Measurements from ENCODE around the gene ANKDD1A.

Gene ANKDD1A

DNA sequence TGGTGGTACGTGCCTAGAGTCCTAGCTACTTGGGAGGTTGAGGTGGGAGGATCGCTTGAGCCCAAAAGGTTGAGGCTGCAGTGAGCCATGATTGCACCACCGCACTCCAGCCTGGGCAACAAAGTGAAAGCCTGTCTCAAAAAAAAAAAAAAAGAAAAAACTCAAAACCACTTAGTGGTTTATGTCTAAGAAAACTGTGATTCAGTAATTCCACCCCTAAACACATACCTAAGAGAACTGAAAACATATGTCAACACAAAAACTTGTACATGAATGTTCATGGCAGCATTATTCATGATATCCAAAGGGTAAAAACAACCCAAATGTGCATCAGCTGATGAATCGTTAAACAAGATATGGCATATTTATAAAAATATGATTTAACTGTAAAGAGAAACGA is 63.7 kb downstream of the ANKDD1A start:
- DNase-seq: no peak

DNA sequence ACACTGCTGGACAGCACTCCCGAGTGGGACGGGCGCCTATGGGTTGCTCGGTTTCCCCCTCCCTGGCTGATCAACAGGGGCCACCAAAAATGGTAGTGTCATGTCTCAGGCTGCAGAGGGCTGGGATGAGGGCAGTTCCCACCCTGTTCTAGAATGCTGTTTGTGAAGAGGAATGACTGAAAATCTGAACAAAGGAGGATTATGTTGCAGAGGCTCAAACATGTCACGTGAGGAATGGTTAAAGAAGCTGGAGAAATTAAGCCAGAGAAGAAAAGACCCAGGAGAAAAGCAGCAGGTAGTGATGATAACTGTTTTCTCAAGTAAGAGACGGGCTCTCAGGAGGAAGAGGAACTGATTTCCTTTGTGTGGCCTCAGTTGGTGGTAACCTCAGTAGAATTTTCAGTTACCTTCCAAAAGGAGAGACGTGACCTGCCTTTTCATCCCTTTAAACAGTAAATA is 67.6 kb downstream of the ANKDD1A start:
- DNase-seq: no peak

DNA sequence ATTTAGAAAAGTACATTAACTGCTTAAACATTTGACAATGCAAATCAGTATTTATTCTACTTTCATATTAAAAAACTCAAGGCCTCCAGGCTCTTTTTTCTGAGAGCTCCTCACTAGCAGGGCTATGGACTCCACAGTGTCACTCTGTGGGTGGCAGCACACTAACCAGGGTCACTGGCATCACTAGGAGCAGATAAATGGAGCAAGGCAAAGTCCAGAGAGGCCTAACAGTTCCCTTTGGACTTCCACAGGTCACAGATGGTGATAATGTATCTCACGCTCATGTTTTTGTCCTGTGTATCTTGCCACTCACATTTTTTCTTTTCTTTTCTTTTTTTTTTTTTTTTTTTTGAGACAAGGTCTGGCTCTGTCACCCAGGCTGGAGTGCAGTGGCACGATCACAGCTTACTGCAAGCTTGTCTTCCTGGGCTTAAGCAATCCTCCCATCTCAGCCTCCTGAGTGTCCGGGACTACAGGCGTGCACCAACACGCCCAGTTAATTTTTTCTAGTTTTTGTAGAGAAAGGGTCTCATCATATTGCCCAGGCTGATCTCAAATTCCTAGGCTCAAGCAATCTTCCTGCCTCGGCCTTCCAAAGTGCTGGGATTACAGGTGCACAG is 70.2 kb downstream of the ANKDD1A start:
- DNase-seq: no peak

- no peak for DNase-seq
Measured at GRCh38 chr15:64982472-64982871, 70.8 kb downstream of the ANKDD1A start.

DNA sequence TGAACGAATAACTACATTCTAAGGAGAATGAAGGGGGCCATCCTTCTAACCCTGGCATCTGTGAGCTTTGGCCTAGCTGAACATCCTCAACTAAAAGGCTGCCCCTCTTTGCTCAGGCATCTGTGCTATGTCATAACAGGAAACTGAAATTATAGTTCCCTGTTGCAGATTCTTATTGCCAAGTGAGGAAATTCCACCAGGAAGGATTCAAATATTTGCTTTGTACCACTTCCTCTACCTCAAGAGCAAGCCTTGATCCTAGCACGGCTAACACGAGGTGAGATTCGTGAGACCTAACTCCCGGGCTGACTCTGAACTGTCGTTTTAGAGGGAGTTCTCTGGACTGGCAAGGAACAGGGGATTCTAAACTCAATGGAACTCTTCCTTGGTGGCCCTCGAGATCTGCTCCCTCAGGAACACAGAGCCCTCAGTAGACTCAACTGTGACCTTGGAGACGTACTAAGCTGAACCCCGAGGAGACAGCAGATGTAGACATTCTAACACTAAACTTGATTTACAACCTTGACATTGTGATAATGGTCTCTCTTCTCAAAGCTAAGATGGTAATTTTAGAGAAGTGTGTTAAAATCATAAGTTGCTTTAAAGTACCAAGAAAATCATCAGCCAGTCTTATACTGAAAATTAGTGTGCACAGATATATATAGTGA is 73.8 kb downstream of the ANKDD1A start:
- DNase-seq: no peak

GRCh38 chr15:64987136-64987535 is 75.4 kb downstream of the ANKDD1A start:
- DNase-seq: no peak

- DNase-seq: peak; percentile 87
Measured at GRCh38 chr15:64989416-64990167, 77.9 kb downstream of the ANKDD1A start, which contains the start of gene SPG21. TSS of gene SPG21 (minus strand) at chr15:64989914. CDS start at chr15:64983569, 6,345 bp downstream.

- DNase-seq: no peak
Measured at GRCh38 chr15:64990168-64990470, 78.4 kb downstream of the ANKDD1A start.

GRCh38 chr15:64991536-64992135 is 79.9 kb downstream of the ANKDD1A start:
- no peak for DNase-seq

- DNase-seq: no peak
Measured at GRCh38 chr15:64993290-64993689, 81.6 kb downstream of the ANKDD1A start.

GRCh38 chr15:64997066-64997465 is 85.4 kb downstream of the ANKDD1A start:
- no peak for DNase-seq

DNA sequence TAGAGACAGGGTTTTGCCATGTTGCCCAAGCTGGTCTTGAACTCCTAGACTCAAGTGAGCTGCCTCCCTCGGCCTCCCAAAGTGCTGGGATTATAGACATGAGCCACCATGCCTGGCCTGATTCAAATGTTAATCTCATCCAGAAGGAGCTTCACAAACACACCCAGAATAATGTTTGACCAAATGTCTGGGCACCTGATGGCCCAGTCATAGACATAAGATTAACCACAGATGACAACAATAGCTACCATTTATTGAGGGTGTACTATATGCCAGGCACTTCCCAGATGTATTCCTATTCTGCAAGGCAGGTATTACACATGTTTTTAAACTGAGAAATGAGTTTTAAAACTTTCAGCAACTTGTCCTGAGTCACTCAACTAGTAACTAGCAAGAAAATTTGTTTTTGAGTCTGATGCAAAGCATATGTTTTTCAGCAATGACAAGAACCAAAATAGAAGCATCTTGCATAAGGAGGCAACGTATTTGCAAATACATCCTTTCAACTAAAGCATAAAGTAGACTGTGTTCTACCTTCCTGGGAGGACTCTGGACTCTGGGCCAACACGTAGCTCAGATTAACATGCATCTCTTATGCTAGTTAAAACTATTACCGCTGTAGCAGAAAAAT is 86.2 kb downstream of the ANKDD1A start:
- DNase-seq: no peak

DNA sequence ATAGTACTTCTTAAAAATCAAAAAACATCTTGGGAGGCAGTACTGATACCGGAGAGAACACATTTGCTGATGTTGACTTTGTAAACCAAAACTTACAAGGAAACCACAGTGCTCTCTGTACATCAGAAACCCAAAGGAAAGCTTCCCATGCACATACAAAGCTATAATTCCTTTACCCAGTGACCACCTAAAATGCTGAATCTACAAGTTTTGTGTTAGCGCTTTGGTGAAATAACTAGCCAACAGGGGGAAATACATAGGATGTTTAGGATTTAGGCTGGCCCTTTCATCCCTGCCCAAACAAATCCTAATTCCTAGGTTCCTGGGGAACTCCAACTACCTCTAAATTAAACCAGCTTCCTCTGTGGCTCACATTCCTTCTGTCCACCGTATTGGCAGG is 93.3 kb downstream of the ANKDD1A start:
- DNase-seq: no peak

DNA sequence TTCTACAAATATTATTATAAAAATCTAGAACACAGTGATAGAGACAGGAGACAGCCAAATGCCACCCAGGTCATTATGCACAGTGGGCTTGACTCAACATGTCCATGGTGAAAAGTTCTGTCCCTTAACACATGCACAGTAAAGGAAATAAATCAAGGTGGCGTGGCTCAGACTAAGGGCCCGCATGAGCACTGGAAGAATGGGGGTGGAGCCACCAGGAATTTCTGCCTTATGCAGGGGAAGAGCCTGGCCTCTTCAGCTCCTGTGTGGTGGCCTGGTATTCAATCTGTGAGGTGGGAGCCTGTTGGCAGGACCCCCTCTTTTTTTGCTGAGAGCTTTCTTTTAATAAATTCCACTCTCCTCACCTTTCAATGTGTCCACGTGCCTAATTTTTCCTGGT is 95.2 kb downstream of the ANKDD1A start:
- DNase-seq: no peak

Measured in COR-L47 (cell line).